Hematopoietic multipotent progenitor cell treated with erythropoietin and hydrocortisone succinate and interleukin-3 and kit ligand, for 4 days (in vitro differentiated cells): ENCODE results near the gene NCOR2.

Experiments
- DNase-seq: peaks from one replicate; pipeline ENCODE4 v3.0.0-alpha.2; 2015

The NCOR2 gene

DNA sequence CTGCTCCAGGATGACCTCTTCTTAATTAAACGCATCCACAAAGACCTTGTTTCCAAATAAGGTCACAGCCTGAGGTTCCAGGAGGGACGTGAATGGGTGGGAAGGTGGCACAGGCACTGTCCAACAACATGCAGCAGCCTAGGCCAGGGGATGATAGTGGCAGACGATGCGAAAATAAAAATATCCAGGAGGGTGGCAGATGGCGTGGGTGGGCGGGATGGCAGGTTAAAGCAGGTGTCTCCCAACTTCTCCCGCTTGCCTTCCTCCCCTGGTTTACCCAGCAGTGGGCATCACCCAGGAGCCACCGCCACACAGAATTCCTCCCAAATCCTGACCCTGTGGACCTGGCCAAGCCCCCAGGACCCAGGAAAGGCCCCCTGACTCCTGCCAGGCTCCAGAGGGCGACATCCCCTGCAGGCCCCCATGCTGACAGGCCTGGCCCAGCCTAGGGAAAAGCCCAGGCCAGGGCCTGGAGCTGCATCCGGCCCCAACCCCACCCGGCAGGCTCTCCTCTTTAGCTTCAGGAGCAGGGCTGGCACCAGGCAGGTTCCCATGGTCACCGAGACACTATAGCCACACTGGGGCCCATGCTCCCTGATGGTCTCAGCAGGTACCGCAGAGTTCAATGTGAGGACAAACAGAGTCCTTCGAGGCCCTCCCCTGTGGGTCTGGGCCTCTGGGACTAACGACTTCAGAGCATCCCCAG lies 9.7 kb downstream of the NCOR2 start:
- no peak for DNase-seq

DNA sequence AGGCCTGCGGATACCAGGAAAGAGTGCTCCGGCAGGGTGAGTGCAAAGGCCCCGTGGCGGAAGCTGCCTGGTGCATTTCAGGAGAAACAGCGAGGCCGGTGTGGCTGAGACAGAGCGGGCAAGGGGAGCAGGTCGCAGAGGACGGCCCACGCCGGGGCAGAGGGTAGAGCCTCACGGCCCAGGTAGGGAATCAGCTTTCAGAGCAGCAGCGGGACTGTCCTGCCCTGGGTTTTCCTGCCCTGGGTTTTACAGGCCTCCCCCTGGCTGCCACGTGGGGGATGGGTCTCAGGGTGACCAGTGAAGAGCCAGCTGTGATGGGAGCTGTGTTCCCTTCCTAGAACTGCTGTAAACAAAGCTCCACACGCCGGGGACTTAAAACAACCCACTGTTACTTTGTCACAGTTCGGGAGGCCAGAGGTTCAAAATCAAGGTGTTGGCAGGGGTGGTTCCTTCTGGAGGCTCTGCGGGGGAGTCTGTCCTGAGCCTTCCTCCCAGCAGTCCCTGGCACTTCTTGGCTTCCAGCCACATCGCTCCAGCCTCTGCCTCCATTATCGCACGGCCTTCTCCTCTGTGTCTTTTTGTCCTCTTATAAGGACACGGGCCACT lies 10.4 kb downstream of the NCOR2 start:
- no peak for DNase-seq

DNA sequence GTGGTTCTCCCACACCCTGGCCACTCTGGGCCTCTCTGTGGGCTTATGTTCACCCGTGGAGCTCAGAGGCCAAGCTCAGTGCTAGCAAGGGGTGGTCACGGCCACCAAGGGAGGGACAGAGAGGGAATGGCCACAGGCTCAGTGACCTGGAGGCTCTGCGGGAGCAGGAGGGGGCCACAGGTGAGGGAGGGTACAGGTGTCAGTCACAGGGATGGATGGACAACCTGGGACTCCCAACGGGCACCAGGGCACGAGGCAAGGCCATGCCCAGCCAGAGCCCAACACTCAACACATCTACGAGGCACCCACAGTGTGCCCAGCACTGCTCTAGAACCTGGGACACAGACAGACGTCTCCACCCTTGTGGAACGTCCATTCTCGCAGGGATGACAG lies 11.3 kb downstream of the NCOR2 start:
- no peak for DNase-seq

DNA sequence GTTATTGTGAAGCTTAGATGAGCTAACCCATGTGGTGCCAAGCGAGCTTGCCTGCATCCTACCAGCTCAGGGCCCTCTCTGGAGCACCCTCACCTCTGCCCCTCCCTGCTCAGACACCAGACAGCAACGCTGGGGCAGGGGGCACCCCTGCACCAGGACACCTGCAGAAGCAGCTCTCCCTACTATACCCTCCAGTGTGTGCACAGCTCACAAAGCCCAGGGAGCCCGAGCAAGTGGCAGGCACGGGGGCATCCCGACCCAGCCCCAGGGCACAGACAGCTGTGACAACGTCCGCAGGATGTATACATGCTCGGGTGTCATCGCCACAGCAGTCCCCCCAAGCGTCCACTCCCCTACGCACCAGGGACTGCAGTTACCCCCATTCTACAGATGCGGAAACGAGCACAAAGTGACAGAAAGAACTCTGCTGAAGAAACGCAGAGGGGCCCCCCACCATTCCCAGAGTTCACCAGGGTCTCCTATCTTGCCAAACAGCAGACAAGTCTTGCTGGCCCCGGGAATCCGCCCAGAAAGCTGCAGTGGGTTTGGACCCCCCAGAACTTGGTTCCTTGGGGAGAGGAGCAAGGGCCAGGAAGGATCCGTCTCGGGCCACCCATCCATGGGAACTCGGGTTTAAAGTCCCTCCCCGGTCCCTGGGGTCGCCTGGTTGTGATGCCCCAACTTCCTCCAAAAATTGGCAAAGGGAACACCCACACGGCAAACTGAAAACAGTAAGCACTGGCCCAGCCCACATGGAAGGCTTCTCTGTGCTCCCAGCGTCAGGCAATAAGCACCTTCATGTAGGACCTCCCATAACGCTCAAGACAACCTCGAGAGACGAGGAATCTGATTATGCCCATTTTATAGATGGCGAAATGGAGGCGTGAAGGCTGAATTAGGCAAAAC lies 12.0 kb downstream of the NCOR2 start:
- DNase-seq: no peak

DNA sequence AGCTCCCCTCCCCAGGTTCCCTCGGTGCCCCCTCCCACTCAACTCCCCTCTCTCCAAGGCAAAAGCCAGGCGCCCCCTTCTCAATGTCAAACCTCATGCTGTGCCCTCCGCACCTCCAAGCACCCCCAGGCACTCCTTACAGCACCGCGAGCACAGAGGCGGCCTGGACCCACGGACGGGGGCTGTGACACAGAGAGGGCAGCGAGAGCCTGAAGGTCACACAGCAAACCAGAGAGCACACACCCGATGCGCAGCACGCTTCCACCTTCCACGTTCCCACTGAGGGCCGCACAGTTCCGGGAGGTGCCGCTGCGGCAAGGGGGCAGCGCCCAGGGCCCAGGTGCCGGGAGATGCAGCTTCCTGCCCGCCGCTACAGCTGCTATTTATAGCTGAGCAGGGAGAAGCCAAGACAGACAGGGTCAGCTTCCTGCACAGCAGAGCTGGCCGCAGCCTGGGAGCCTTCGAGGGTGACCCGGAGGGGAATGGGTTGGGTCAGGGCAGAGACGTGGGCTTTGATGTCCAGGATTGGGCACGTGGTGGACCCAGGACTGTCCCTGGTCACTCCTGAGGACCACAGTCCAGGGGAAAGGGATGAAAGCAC lies 12.9 kb downstream of the NCOR2 start:
- DNase-seq: no peak

DNA sequence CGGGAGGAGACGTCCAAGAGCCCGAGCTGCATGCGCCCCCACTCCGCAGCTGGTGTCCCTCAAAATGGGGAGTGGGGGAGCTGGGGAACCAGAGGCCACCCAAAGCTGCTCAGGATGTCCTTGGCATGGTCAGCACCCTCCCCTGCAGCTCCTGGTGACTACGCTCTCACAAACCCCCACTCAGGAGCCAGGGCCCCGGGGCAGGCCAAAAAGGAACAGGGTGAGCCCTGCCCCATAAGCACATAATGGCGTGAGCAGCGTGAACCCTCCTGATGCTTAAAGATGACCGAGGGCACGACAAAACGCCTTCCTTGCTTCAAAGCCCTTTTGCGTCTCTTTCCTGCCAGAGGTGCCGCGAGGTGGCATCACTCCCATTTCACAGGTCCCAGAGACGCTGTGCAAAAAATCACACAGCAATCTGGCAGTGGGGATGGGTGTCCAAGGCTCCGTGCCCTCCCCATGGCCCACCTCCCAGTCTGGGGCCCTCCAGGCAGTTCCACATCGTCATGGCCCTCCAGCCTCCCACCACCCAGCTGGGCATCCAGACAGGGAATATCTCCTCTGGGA lies 13.5 kb downstream of the NCOR2 start:
- DNase-seq: no peak

DNA sequence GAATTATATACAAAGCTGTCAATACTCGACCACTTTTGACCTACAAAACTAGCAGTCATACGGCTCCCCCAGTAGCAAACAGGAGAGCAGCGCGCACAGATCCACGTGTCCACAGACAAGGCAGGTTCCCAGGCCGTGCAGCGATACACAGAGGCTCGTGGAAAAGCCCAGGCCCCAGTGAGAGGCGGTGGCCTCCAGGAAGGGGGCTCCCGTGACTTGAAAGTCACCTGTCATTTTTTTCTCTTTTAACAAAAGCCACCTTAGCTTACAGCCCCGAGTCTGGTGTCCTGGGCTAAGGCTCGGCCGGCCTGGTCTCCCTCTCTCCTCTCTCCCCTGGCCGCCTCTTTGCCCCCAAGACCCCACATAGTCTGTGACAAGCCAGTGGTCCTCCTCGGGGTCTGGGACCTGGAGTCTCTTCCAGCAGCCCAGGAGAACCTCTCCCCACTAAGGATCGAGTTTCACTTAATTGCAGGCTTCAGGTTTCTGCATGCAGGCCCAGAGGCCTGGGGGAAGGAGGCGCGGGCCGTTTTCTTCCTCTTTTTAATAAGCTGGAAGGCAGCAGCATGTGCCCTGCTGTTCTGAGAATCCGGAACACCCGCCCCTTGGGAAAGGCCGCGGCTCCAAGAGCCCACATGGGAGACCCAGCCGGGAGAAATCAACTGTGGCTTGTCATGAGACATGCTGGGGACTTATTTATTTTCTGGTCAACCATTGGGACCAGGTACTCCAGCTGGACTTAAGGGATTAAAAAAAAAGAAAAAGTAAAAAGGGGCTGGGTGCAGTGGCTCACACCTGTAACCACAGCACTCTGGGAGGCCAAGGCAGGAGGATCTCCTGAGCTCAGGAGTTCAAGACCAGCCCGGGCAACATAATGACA lies 15.9 kb downstream of the NCOR2 start:
- peak; percentile 91 for DNase-seq

DNA sequence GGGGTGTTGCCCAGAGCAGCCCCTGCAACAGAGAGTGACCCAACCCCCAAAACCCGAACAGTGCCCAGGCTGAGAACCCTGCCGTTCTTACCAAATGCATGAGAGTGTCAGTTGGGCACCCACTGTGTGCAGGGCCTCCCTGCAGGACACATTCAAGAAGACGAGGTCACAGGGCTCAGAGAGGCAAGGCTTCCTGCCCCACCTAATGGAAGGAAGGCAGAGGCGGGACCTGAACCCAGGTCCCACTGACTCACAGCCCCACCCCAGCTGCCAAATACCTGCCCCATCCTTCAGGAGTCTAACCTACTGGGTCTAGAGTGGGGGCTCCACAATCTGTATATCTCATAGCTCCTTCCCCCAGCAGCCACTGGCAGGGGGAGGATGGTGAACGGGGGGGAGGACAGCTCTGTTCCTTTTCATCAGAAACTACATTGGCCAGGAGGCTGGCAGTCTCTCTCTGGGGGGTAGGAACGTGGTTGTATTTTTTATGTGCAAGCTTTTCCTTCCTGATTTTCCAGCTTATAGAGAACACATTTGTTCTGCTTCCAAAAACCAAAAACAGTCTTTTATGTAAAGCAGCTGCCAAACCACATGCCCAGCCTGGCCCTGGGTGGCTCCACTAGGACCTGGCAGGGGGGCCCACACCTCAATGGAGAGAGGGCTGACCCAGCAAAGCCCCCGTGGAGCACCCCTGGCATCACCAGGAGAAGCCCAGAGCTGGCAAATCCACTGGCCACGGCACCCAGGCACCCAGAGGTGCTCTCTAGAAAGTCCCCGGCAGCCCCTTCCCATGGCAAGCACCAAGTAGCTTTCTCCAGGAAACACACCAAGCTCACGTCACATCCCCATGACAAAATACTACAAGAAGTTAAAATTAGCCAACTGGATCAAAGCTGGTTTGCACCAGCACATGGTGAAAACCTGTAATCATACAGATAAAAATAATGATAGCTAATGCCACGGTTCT lies 17.0 kb downstream of the NCOR2 start:
- peak; percentile 55 for DNase-seq

DNA sequence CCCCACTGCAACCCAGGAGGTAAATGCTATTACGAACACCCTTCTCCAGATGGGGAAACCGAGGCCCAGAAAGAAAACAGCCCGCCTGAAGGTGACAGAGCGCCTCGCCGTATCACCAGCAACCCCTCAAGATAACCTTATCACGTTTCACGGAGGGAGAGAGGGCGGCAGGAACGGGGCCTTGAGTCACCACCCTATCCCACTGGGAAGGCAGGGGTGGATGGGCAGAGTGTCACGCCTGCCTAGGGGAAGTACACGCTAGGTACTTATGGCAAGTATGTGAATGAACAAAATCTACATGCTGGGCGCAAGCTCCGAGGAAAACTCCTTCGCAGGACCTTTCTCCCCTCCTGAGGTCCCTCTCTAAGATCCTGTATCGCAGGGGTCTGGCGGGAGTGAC lies 17.8 kb downstream of the NCOR2 start:
- no peak for DNase-seq

DNA sequence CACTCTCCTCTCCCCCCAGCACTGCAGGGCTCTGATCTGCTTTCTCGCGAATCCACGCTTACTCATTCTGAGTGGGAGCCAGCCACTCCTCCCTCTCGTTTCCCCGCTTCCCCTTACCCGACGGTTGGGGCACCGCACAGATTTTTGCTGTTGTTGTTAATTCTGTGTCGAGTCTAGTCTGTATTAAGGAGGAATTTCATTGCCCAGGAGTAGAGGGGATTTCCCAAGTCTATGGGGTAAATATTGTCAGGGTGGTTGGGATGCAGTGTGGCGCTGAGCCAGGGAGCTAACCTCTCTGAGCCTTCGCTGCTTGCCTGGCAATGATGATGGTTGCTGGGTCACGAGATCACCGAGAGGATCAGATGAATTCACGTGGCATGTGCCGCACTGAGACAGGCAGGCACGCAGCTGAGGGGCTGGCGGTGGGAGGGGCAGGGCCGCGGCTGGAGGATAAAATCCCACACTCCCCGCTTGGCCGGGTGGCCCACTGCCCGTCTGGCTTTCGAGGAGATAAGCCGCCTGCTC lies 18.5 kb downstream of the NCOR2 start:
- peak; percentile 66 for DNase-seq

DNA sequence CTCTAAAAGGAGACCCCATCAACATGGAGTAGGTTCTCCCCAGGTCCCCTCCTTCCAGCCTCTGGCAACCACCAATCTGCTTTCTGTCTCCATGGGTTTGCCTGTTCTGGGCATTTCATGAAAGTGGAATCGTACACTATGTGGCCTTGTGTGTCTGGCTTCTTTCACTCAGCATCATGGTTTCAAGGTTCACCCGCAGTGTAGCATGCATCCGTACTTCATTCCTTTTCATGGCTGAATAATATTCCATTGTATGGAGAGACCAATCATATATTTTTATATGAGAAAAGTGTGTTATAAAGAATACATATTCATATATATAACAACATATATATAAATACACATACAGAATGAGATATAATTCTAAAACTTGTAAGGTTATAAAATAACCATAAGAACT lies 19.8 kb downstream of the NCOR2 start:
- no peak for DNase-seq

DNA sequence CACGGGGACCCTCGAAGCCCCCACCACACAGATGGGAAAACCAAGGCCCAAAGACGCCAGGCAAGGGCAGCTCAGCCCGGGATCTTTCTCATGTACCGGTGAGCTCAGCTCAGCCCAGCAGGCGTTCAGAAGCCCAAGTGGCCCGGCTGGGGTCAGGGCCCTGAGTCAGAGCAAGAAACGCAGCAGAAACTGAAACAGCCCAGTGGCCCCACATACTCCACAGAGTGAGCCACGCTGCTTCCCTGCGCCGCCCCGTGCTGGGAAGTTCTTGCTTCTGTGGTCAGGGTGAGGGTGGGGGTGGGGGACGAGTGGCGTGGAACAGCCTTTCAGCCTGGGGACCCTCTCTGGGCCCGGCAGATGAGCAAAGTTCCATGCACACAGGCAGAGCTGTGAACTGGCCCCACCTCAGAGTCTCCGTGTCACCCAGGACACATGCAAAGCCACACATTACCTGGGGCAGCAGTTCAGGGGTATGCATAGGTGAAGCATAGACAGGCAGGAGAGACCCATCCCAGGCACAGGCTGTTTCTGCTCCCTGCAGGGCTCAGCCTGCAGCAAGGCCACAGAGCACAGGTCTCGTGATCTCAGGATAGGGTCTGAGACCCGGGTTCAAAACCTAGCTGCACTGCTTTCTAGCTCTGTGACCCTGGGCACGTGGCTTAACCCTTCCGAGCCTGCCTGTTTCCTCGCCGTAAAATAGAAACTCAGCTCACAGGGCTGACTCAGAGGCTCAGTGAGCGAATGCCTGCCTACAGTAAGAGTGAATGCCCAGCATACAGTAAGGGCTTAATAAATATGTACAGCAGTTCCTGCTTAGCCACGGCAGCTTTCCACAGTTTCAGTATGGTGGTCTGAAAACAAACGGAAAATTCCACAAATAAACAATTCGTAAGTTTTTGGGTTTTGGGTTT lies 21.6 kb downstream of the NCOR2 start:
- peak; percentile 69 for DNase-seq

DNA sequence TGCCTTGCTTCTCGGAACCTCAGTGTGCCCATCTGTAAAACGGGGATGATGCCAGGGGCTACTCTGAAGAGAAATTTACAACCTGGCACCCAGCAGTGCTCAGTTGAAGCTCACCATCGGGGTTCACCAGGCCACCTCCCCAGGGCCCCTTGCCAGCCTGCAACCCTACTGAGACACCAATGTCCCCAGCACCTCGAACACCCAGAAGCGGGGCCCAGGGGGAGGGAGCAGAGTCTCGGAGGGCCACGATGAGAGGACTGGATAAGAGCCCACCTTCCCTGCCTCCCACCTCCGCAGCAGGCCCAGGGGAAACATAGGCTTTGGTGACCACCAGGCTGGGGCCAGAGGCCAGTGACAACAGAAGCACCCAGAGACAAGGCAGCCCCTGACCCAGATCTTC lies 22.4 kb downstream of the NCOR2 start:
- DNase-seq: no peak

DNA sequence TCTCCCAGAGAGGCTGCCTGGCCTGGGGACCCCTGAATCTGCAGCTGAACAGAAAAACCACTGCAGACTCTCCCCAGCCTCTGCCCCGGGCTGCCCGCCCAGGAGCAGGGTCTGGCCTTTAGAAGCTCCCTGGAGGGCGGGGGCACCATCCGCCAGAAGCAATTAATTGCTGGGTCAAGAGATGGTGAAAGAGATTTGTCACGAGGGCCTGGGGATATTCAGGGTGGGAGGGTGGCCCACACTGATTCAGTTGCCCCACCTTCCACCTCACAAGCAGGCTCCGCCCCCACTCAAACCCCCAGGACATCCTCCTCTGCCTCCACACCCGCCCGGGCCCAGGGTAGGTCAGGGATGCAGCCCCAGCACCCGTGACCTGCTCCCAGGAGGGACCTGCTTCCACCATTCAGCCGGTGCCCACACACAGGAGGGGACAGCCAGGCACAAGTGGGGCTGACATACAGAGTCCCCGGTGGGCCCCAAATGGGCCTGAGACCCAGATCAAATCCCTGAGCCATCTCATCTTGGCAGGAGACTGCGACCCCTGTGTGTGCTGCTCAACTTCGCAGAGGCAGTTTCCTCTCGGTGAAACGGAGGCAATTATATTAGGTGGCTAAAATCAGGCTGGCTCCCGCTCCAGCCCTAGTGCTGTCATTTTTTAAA lies 23.0 kb downstream of the NCOR2 start:
- no peak for DNase-seq

DNA sequence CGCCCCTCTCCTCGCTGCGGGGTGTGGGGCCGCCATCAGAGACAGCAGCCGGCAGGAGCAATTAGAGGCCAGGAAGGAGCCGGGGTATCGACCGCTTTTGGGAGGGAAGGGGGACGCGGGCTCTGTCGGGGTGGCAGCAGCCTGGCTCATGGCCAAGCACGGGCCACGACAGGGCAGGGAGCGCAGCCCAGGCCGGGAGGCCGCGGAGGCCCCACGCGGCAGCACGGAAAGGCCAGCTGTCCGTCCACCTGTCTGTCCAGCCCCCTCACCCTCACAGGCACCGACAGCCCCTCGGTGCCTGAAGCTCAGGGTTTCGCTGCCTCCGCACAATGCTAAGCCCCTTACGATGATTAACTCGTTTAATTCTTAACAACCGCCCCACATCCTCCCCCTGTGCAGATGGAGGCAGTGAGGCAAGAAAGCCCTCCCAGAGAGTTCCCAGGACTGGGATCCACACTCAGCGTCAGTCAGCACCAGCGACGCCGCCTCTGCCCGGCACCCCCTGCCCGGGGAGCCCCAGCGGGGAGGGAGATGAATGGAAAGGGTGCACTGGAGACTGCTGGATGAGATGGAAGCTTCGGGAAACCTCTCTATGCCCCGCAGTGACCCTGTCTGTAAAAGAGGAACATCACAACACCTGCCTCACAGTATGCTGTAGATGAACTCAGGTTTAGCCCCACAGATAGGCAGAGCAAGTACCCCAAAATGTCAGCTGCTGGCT lies 23.7 kb downstream of the NCOR2 start:
- DNase-seq: no peak

DNA sequence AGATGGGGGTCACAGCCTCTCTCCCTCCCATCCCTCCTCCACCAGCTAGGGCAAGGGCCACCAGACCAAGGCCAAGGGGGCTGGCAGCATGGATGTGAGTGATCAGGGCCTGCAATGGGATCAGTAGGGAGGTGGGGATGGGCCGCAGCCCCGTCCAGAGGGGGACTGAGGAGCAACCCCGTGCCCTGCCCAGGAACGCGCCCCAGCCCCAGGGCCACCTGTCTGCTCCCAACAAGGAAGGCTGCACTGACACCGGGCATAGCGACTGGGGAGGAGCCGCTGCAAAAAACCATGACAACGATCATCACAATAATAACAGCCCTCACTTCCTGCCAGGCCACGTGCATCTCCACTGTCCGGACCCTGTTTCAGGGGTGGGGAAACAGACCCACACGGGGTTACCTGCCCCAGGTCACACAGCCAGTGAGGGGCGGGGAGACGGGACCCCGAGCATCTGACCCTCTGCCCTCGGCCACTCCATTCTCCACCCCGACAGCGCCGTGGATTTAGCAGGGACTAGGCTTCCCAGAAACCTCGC lies 24.3 kb downstream of the NCOR2 start:
- peak; percentile 58 for DNase-seq

DNA sequence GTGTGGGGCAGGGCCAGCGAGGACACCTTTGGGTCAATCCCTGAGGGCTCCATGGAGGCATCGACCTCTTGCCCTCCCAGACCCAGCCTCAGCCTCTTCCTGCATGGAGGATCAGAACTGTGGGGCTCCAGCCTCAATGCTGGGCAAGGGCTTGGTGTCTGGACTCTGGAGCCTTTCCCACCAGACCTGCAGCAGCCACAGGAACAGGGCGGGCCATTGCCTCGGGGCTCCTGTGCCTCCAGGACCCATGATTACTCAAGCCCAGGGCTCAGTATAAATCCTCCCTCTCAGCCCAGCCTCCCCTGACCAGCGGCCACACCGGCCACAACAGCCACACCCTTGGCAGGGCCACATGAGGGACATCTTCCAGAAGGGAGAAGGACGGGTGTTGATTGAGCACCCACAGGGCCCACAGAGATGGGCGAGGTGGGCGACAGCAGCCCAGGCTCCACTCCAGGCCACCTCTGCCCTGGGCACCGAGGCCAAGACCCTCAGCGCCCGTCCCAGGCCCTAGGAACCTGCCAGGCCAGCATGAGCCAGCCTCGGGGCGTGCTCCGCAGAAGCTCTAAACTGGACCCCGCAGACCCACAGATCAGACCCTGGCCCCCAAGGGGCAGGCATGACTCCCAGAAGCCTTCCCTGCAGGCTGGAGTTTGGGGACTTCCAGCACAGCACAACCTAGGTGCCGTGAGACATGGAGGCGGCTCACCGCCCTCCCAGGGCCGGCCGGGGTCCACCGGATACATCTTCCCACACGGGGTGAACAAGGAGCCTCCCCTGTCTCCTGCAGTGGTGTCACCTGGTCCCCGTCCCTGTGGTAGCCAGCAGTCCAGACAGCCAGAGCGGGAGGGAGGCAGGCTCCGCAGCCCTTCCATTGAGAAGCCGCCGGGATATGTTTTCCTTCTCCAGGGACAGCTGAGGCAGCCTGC lies 25.1 kb downstream of the NCOR2 start:
- no peak for DNase-seq
